WTC11 (cell line): ENCODE measurements around the gene EVL. TPM values are rescaled to one million over a fixed set of nuclear protein-coding genes. Genes with fewer than 3 reads are reported as not detected.

Experiments used
- ATAC-seq: fragments of 200-7000 bp; cut with Tn5 transposase; 2 replicates; pipeline ENCODE4 v1.10.0; 2021; ENCODE audit warnings: mild to moderate bottlenecking, moderate library complexity
- CTCF ChIA-PET: fragments of 300-600 bp; sonication (Branson Sonifier 250); formaldehyde crosslinking; loops from one replicate; lab custom pipeline; 2021; ENCODE audit warnings: antibody characterized with exemption; lab: Charles Lee
- POLR2A ChIA-PET: fragments of 350-600 bp; sonication (Branson Sonifier 250); formaldehyde crosslinking; loops from one replicate; lab custom pipeline; 2021; ENCODE audit warnings: antibody characterized with exemption; lab: Charles Lee
- DNase-seq: peaks from one replicate; pipeline ENCODE4 v3.0.0; 2021; ENCODE audit warnings: low spot score
- H3K27ac Mint-ChIP-seq: 2 replicates; pipeline ENCODE4 v1.8.0; 2021; ENCODE audit warnings: mixed read lengths
- H3K27me3 Mint-ChIP-seq: 2 replicates; pipeline ENCODE4 v1.8.0; 2021; ENCODE audit warnings: low read depth, mild to moderate bottlenecking, moderate library complexity, mixed read lengths
- H3K36me3 Mint-ChIP-seq: 2 replicates; pipeline ENCODE4 v1.8.0; 2021; ENCODE audit warnings: mixed read lengths
- H3K4me1 Mint-ChIP-seq: 2 replicates; pipeline ENCODE4 v1.8.0; 2022; ENCODE audit warnings: mixed read lengths
- H3K4me3 Mint-ChIP-seq: 2 replicates; pipeline ENCODE4 v1.8.0; 2021; ENCODE audit warnings: mild to moderate bottlenecking, moderate library complexity, mixed read lengths
- H3K9me3 Mint-ChIP-seq: 2 replicates; pipeline ENCODE4 v1.8.0; 2021; ENCODE audit warnings: mixed read lengths
- AR ChIP-seq: fragments of 250-450 bp; sonication (Bioruptor Pico); IDR thresholded peaks from 2 replicates; pipeline ENCODE4 v1.9.0; 2021; ENCODE audit warnings: mild to moderate bottlenecking
- CBFB ChIP-seq: sonication (generic); formaldehyde crosslinking; IDR thresholded peaks from 2 replicates; pipeline ENCODE4 v1.8.1; 2022; ENCODE audit warnings: mild to moderate bottlenecking, low read depth, missing genetic modification reagents
- CREM ChIP-seq: sonication (generic); formaldehyde crosslinking; IDR thresholded peaks from 2 replicates; pipeline ENCODE4 v1.8.1; 2022; ENCODE audit warnings: mild to moderate bottlenecking, missing genetic modification reagents, moderate library complexity
- E2F1 ChIP-seq: sonication (generic); formaldehyde crosslinking; IDR thresholded peaks from 2 replicates; pipeline ENCODE4 v1.8.0; 2022; ENCODE audit warnings: mild to moderate bottlenecking, missing genetic modification reagents
- E2F5 ChIP-seq: sonication (generic); formaldehyde crosslinking; IDR thresholded peaks from 2 replicates; pipeline ENCODE4 v1.8.1; 2022; ENCODE audit warnings: mild to moderate bottlenecking, moderate library complexity, missing genetic modification reagents
- ETV6 ChIP-seq: sonication (generic); formaldehyde crosslinking; IDR thresholded peaks from 2 replicates; pipeline ENCODE4 v1.8.1; 2022; ENCODE audit warnings: mild to moderate bottlenecking, missing genetic modification reagents
- FOXJ3 ChIP-seq: sonication (generic); formaldehyde crosslinking; IDR thresholded peaks from 2 replicates; pipeline ENCODE4 v1.9.0; 2021; ENCODE audit warnings: missing genetic modification reagents, mild to moderate bottlenecking, borderline replicate concordance
- GABPB1 ChIP-seq: sonication (generic); formaldehyde crosslinking; IDR thresholded peaks from 2 replicates; pipeline ENCODE4 v1.8.1; 2023; ENCODE audit warnings: mild to moderate bottlenecking, missing genetic modification reagents
- GRHL2 ChIP-seq: fragments of 250-450 bp; sonication (Bioruptor Pico); IDR thresholded peaks from 2 replicates; pipeline ENCODE4 v1.8.0; 2022; ENCODE audit warnings: mild to moderate bottlenecking, moderate library complexity; ENCODE audit not compliant: insufficient replicate concordance, severe bottlenecking
- JAZF1 ChIP-seq: fragments of 250-450 bp; sonication (Bioruptor Pico); IDR thresholded peaks from 2 replicates; pipeline ENCODE4 v1.9.0; 2021; ENCODE audit warnings: moderate library complexity, mild to moderate bottlenecking, inconsistent platforms
- MXD4 ChIP-seq: fragments of 250-450 bp; sonication (Bioruptor Pico); IDR thresholded peaks from 2 replicates; pipeline ENCODE4 v1.8.0; 2021; ENCODE audit warnings: mild to moderate bottlenecking, moderate library complexity, borderline replicate concordance
- NFATC4 ChIP-seq: fragments of 250-450 bp; sonication (Bioruptor Pico); IDR thresholded peaks from 2 replicates; pipeline ENCODE4 v1.9.0; 2021; ENCODE audit warnings: mild to moderate bottlenecking
- PREB ChIP-seq: sonication (generic); formaldehyde crosslinking; IDR thresholded peaks from 2 replicates; pipeline ENCODE4 v1.8.1; 2022; ENCODE audit warnings: mild to moderate bottlenecking, missing genetic modification reagents, moderate library complexity, borderline replicate concordance
- RORB ChIP-seq: fragments of 250-450 bp; sonication (Bioruptor Pico); IDR thresholded peaks from 2 replicates; pipeline ENCODE4 v1.9.0; 2021; ENCODE audit warnings: mild to moderate bottlenecking
- SMAD4 ChIP-seq: sonication (generic); formaldehyde crosslinking; IDR thresholded peaks from 2 replicates; pipeline ENCODE4 v1.8.0; 2022; ENCODE audit warnings: mild to moderate bottlenecking, missing genetic modification reagents
- USF2 ChIP-seq: sonication (generic); formaldehyde crosslinking; IDR thresholded peaks from 2 replicates; pipeline ENCODE4 v1.8.1; 2023; ENCODE audit warnings: mild to moderate bottlenecking, missing genetic modification reagents, moderate library complexity
- ZSCAN18 ChIP-seq: fragments of 250-450 bp; sonication (Bioruptor Pico); IDR thresholded peaks from 2 replicates; pipeline ENCODE4 v2.1.2; 2022; ENCODE audit warnings: mild to moderate bottlenecking, moderate library complexity
- total RNA-seq: library from RNA; stranded (reverse); gene quantifications from 3 replicates; pipeline ENCODE4 v1.2.3, GENCODE V29; 2021

The EVL gene
- total RNA-seq, 1 experiment from 2014 or later = 60.8 TPM

- no peak for TF ChIP-seq ZSCAN18 (CRISPR knock-in tag)
Observed at GRCh38 chr14:100059438-100059781, 5.8 kb upstream of the EVL start (continued).

GRCh38 chr14:100060760-100061159, 4.5 kb upstream of the EVL start:
- Mint-ChIP-seq H3K27ac (no peak overlapping the region), H3K27me3 (no peaks in the 10 kb centered on the region), H3K4me1 (peaks cover 7% of the 10 kb centered on the region; the same call in 1 of the 2 replicates), H3K36me3 (no peaks in the 10 kb centered on the region), H3K4me3 (no peak overlapping the region), H3K9me3 (peaks cover 3% of the 10 kb centered on the region; the same call in 1 of the 2 replicates)
- ChIA-PET CTCF (interaction anchor here (0.6 to 1.0 kb wide), 2 partner anchors 36 to 124 kb away, joined by 4 to 6 read pairs; no protein-coding TSS in a partner anchor), POLR2A (no interaction called here)
- DNase-seq (no peak), ATAC-seq (no peak)
- TF ChIP-seq AR (CRISPR knock-in tag) (no peak), E2F1 (CRISPR knock-in tag) (no peak), E2F5 (CRISPR knock-in tag) (no peak), CREM (CRISPR knock-in tag) (no peak), JAZF1 (no peak), NFATC4 (CRISPR knock-in tag) (no peak), CBFB (CRISPR knock-in tag) (no peak), GABPB1 (CRISPR knock-in tag) (no peak), SMAD4 (no peak), ZSCAN18 (CRISPR knock-in tag) (no peak), USF2 (CRISPR knock-in tag) (no peak), MXD4 (CRISPR knock-in tag) (no peak), FOXJ3 (CRISPR knock-in tag) (no peak), GRHL2 (CRISPR knock-in tag) (no peak), PREB (CRISPR knock-in tag) (no peak), ETV6 (CRISPR knock-in tag) (no peak), RORB (no peak)
